ENCODE results near the gene CAPN13. TPM values are rescaled to one million over a fixed set of nuclear protein-coding genes. Genes with fewer than 3 reads are reported as not detected.

CAPN13 gene
- polyA plus RNA-seq, 1 donor (not counting 4 experiments of a cell fraction or from before 2014, with no cell fraction given), result not detected

- H3K27me3 ChIP-seq (ENCODE audit: control insufficient read depth, extremely low read depth, insufficient read depth, low read length), result peaks cover 7% of the 10 kb centered on the region
- H3K4me2 ChIP-seq (ENCODE audit: control insufficient read depth, extremely low read depth, insufficient read depth, low read depth, low read length), result no peak overlapping the region
- FAIRE-seq (no peak), DNase-seq (ENCODE audit: low read depth, low spot score) (no peak)
- H3K9me1 ChIP-seq (ENCODE audit: control insufficient read depth, extremely low read depth, insufficient read depth, low read length), result no peaks in the 10 kb centered on the region
- no peaks in the 10 kb centered on the region for H3K4me1 ChIP-seq (ENCODE audit: control insufficient read depth, extremely low read depth, insufficient read depth, low read length)
- dilution Hi-C loops (cut with MboI; ENCODE audit: extremely low pct_ligation_motif_present, low sequenced_read_pairs), result no loop called here
- no peak overlapping the region for H3K9ac ChIP-seq (ENCODE audit: control insufficient read depth, extremely low read depth, insufficient read depth, low read length)
- H3K9me3 ChIP-seq (ENCODE audit: control insufficient read depth, low read depth, low read length), result no peaks in the 10 kb centered on the region
- no peak overlapping the region for H3K4me3 ChIP-seq (ENCODE audit: control insufficient read depth in 2 of 3, extremely low read depth in 1 of 3, insufficient read depth in 2 of 3, low read depth in 1 of 3, low read length in 3 of 3)
- no peaks in the 10 kb centered on the region for H3K79me2 ChIP-seq (ENCODE audit: control insufficient read depth, insufficient read depth, low read length)
- H4K20me1 ChIP-seq (ENCODE audit: control insufficient read depth, extremely low read depth, insufficient read depth, low read length), result no peaks in the 10 kb centered on the region
- no peak overlapping the region for H2AFZ ChIP-seq (ENCODE audit: control insufficient read depth, low read length)
- TF ChIP-seq, protein P1, sequence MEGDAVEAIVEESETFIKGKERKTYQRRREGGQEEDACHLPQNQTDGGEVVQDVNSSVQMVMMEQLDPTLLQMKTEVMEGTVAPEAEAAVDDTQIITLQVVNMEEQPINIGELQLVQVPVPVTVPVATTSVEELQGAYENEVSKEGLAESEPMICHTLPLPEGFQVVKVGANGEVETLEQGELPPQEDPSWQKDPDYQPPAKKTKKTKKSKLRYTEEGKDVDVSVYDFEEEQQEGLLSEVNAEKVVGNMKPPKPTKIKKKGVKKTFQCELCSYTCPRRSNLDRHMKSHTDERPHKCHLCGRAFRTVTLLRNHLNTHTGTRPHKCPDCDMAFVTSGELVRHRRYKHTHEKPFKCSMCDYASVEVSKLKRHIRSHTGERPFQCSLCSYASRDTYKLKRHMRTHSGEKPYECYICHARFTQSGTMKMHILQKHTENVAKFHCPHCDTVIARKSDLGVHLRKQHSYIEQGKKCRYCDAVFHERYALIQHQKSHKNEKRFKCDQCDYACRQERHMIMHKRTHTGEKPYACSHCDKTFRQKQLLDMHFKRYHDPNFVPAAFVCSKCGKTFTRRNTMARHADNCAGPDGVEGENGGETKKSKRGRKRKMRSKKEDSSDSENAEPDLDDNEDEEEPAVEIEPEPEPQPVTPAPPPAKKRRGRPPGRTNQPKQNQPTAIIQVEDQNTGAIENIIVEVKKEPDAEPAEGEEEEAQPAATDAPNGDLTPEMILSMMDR (optimal IDR thresholded peaks at IDR 0.05 in 1 of 3, IDR thresholded peaks at IDR 0.05 in 1 of 3, conservative IDR thresholded peaks at IDR 0.05 in 1 of 3; ENCODE audit: extremely low read depth in 1 of 3, insufficient read depth in 2 of 3, low read length in 3 of 3), result no peak
- no peak for TF ChIP-seq EZH2 (IDR thresholded peaks at IDR 0.05; ENCODE audit: low read length)
- no peaks in the 10 kb centered on the region for H3K36me3 ChIP-seq (ENCODE audit: control insufficient read depth in 2 of 2, extremely low read depth in 1 of 2, insufficient read depth in 2 of 2, low read length in 2 of 2)
- no peak overlapping the region for H3K27ac ChIP-seq (ENCODE audit: control insufficient read depth, insufficient read depth, low read length)
These were observed 127.1 kb downstream of the CAPN13 start for GRCh38 chr2:30680121-30680520.

DNA sequence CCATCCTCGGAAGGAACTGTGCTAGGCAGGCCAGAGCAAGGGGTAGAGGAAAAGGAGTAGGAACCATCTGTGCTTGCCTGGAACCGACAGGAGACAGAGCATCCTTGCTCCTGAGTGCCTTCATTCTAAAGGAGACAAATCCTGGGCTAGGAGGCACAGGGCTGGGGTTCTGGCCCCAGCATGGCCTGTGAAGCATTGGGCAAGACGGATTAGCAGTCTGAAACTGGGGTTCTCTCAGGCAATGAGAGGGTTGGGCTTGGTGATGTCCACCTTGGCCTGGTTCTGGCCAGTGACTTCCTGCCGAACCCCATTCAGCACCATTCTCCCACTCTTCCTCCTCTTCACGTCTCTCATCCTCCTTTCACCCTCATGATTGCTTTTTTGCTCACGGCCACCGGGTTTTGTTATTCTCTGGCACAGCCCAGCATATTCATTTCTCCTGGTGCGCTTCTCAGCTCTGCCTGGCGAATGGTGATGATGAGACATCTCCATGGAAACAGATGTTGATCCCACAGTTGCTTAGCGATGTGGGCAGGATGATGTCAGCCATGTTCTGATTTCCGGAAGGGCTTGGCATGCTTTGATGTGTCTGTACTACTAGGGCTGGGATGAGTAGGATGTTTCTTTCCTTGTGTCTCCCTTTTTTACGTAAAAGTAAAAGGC lies 127.7 kb downstream of the CAPN13 start:
- Histone ChIP-seq H4K20me1 (ENCODE audit: control insufficient read depth, extremely low read depth, insufficient read depth, low read length) (no peaks in the 10 kb centered on the region), H3K4me2 (ENCODE audit: control insufficient read depth, extremely low read depth, insufficient read depth, low read depth, low read length) (no peak overlapping the region), H3K27me3 (ENCODE audit: control insufficient read depth, extremely low read depth, insufficient read depth, low read length) (peaks cover 7% of the 10 kb centered on the region), H3K9me3 (ENCODE audit: control insufficient read depth, low read depth, low read length) (no peaks in the 10 kb centered on the region), H3K36me3 (ENCODE audit: control insufficient read depth in 2 of 2, extremely low read depth in 1 of 2, insufficient read depth in 2 of 2, low read length in 2 of 2) (no peaks in the 10 kb centered on the region), H3K4me1 (ENCODE audit: control insufficient read depth, extremely low read depth, insufficient read depth, low read length) (no peaks in the 10 kb centered on the region), H3K79me2 (ENCODE audit: control insufficient read depth, insufficient read depth, low read length) (no peaks in the 10 kb centered on the region), H3K9me1 (ENCODE audit: control insufficient read depth, extremely low read depth, insufficient read depth, low read length) (no peaks in the 10 kb centered on the region), H3K9ac (ENCODE audit: control insufficient read depth, extremely low read depth, insufficient read depth, low read length) (no peak overlapping the region), H2AFZ (ENCODE audit: control insufficient read depth, low read length) (no peak overlapping the region), H3K4me3 (ENCODE audit: control insufficient read depth in 2 of 3, extremely low read depth in 1 of 3, insufficient read depth in 2 of 3, low read depth in 1 of 3, low read length in 3 of 3) (no peak overlapping the region), H3K27ac (ENCODE audit: control insufficient read depth, insufficient read depth, low read length) (no peak overlapping the region)
- dilution Hi-C loops (cut with MboI; ENCODE audit: extremely low pct_ligation_motif_present, low sequenced_read_pairs), result no loop called here
- TF ChIP-seq, protein P1 (optimal IDR thresholded peaks at IDR 0.05 in 1 of 3, IDR thresholded peaks at IDR 0.05 in 1 of 3, conservative IDR thresholded peaks at IDR 0.05 in 1 of 3; ENCODE audit: extremely low read depth in 1 of 3, insufficient read depth in 2 of 3, low read length in 3 of 3), result no peak
- TF ChIP-seq EZH2 (IDR thresholded peaks at IDR 0.05; ENCODE audit: low read length), result no peak
- no peak for DNase-seq (ENCODE audit: low read depth, low spot score)
- FAIRE-seq, result no peak

Measured in keratinocyte (primary cell).